Mesendoderm (in vitro differentiated cells): ENCODE data around the gene POLR1A.

Source experiments
- DNase-seq: peaks from one replicate; pipeline ENCODE4 v3.0.0; 2013
- H2AK5ac ChIP-seq: 2 replicates; pipeline ENCODE4 v1.6.1; 2013; ENCODE audit warnings: low read length, inconsistent platforms
- H2BK120ac ChIP-seq: 2 replicates; pipeline ENCODE4 v1.6.1; 2013; ENCODE audit warnings: low read depth, mild to moderate bottlenecking, low read length, moderate library complexity, mixed read lengths
- H2BK15ac ChIP-seq: replicated peaks from 2 replicates; pipeline ENCODE4 v1.6.1; 2013; ENCODE audit warnings: low read depth, mild to moderate bottlenecking, moderate library complexity
- H2BK5ac ChIP-seq: 2 replicates; pipeline ENCODE4 v1.6.1; 2013; ENCODE audit warnings: low read length, inconsistent platforms
- H3K18ac ChIP-seq: 2 replicates; pipeline ENCODE4 v1.6.1; 2013; ENCODE audit warnings: mild to moderate bottlenecking, low read length, mixed read lengths
- H3K23ac ChIP-seq: one replicate; pipeline ENCODE4 v1.6.1; 2013; ENCODE audit warnings: low read length
- H3K27ac ChIP-seq: 2 replicates; pipeline ENCODE4 v1.5.1; 2013; ENCODE audit warnings: low read depth, mild to moderate bottlenecking, inconsistent platforms, low read length, moderate library complexity
- H3K27me3 ChIP-seq: 2 replicates; pipeline ENCODE4 v1.6.1; 2013; ENCODE audit warnings: low read length, control low read depth, mild to moderate bottlenecking, inconsistent platforms; ENCODE audit not compliant: insufficient read depth, poor library complexity
- H3K36me3 ChIP-seq: 2 replicates; pipeline ENCODE4 v1.6.1; 2013; ENCODE audit warnings: low read length, inconsistent platforms; ENCODE audit not compliant: control insufficient read depth, insufficient read depth
- H3K4ac ChIP-seq: one replicate; pipeline ENCODE4 v1.6.1; 2013; ENCODE audit warnings: low read depth, mild to moderate bottlenecking, low read length, moderate library complexity
- H3K4me1 ChIP-seq: 2 replicates; pipeline ENCODE4 v1.6.1; 2013; ENCODE audit warnings: low read depth, low read length, inconsistent platforms; ENCODE audit not compliant: control insufficient read depth
- H3K4me2 ChIP-seq: 2 replicates; pipeline ENCODE4 v1.6.1; 2013; ENCODE audit warnings: low read length
- H3K4me3 ChIP-seq: 2 replicates; pipeline ENCODE4 v1.5.1; 2013; ENCODE audit warnings: mild to moderate bottlenecking, low read length
- H3K56ac ChIP-seq: one replicate; pipeline ENCODE4 v1.6.1; 2013; ENCODE audit warnings: low read length
- H3K79me1 ChIP-seq: 2 replicates; pipeline ENCODE4 v1.6.1; 2013; ENCODE audit warnings: low read length, inconsistent platforms
- H3K79me2 ChIP-seq: 2 replicates; pipeline ENCODE4 v1.6.1; 2013; ENCODE audit warnings: mild to moderate bottlenecking, low read length; ENCODE audit not compliant: control insufficient read depth, insufficient read depth
- H3K9ac ChIP-seq: 2 replicates; pipeline ENCODE4 v1.6.1; 2013; ENCODE audit warnings: low read length, inconsistent platforms
- H4K5ac ChIP-seq: one replicate; pipeline ENCODE4 v1.6.1; 2013; ENCODE audit warnings: low read length
- H4K8ac ChIP-seq: one replicate; pipeline ENCODE4 v1.6.1; 2013; ENCODE audit warnings: low read depth, mild to moderate bottlenecking, control low read depth, low read length, moderate library complexity
- WGBS: extraction: QIAGEN DNeasy Blood & Tissue Kit; methylation state at CpG from one replicate; pipeline ENCODE4 v1.1.7; 2013; ENCODE audit warnings: low lambda C conversion rate, missing lambda C conversion rate; ENCODE audit not compliant: insufficient coverage; ENCODE audit errors: extremely low coverage; 5-methylcytosine and 5-hydroxymethylcytosine counted together

The POLR1A gene

GRCh38 chr2:86042256-86043168 is 63.2 kb downstream of the POLR1A start:
- no CpG with 5 or more reads among the region's 12 CpGs for WGBS
- Histone ChIP-seq H3K4me3 (no peak overlapping the region), H3K23ac (no peak overlapping the region), H3K79me1 (no peaks in the 10 kb centered on the region), H4K5ac (no peak overlapping the region), H4K8ac (no peak overlapping the region), H3K56ac (no peak overlapping the region), H3K4me2 (no peak overlapping the region), H3K4me1 (no peaks in the 10 kb centered on the region), H2BK120ac (no peak overlapping the region), H3K27ac (no peak overlapping the region), H3K79me2 (no peaks in the 10 kb centered on the region), H3K9ac (no peak overlapping the region), H2BK5ac (no peak overlapping the region), H2BK15ac (no peak overlapping the region), H3K18ac (no peak overlapping the region), H3K27me3 (no peaks in the 10 kb centered on the region), H3K36me3 (peaks cover 14% of the 10 kb centered on the region), H3K4ac (no peak overlapping the region), H2AK5ac (no peak overlapping the region)
- DNase-seq, result no peak

- no peaks in the 10 kb centered on the region for H3K79me2 ChIP-seq
- H4K5ac ChIP-seq, result no peak overlapping the region
- no peak overlapping the region for H2BK120ac ChIP-seq
- no peak overlapping the region for H2AK5ac ChIP-seq
- H3K27ac ChIP-seq, result no peak overlapping the region
- H2BK5ac ChIP-seq, result no peak overlapping the region
- H3K4me1 ChIP-seq, result no peaks in the 10 kb centered on the region
- no peak overlapping the region for H3K9ac ChIP-seq
- no peak overlapping the region for H2BK15ac ChIP-seq
- no peak overlapping the region for H3K56ac ChIP-seq
- no peak overlapping the region for H3K4me2 ChIP-seq
- H3K79me1 ChIP-seq, result no peaks in the 10 kb centered on the region
- no peak overlapping the region for H3K4me3 ChIP-seq
- WGBS, result no CpG with 5 or more reads among the region's 12 CpGs
- H3K23ac ChIP-seq, result no peak overlapping the region
- no peak overlapping the region for H4K8ac ChIP-seq
- H3K36me3 ChIP-seq, result peaks cover 13% of the 10 kb centered on the region
- DNase-seq, result no peak
- H3K4ac ChIP-seq, result no peak overlapping the region
- no peaks in the 10 kb centered on the region for H3K27me3 ChIP-seq
- H3K18ac ChIP-seq, result no peak overlapping the region
Observed at GRCh38 chr2:86039963-86040655, 65.6 kb downstream of the POLR1A start.

GRCh38 chr2:86039178-86039962 is 66.3 kb downstream of the POLR1A start:
- no peak overlapping the region for H4K8ac ChIP-seq
- no peak overlapping the region for H2AK5ac ChIP-seq
- no peak overlapping the region for H3K23ac ChIP-seq
- peaks cover 13% of the 10 kb centered on the region for H3K36me3 ChIP-seq
- no peak overlapping the region for H3K9ac ChIP-seq
- no CpG with 5 or more reads among the region's 9 CpGs for WGBS
- H3K27ac ChIP-seq, result no peak overlapping the region
- no peak overlapping the region for H3K18ac ChIP-seq
- no peaks in the 10 kb centered on the region for H3K79me1 ChIP-seq
- no peak overlapping the region for H3K4me3 ChIP-seq
- H4K5ac ChIP-seq, result no peak overlapping the region
- no peak overlapping the region for H2BK120ac ChIP-seq
- H3K79me2 ChIP-seq, result no peaks in the 10 kb centered on the region
- H3K4ac ChIP-seq, result no peak overlapping the region
- H3K56ac ChIP-seq, result no peak overlapping the region
- no peak overlapping the region for H3K4me2 ChIP-seq
- no peak overlapping the region for H2BK15ac ChIP-seq
- no peaks in the 10 kb centered on the region for H3K4me1 ChIP-seq
- DNase-seq, result no peak
- H2BK5ac ChIP-seq, result no peak overlapping the region
- H3K27me3 ChIP-seq, result no peaks in the 10 kb centered on the region

- no peak overlapping the region for H3K4me2 ChIP-seq
- H3K79me1 ChIP-seq, result no peaks in the 10 kb centered on the region
- H2BK5ac ChIP-seq, result no peak overlapping the region
- no peaks in the 10 kb centered on the region for H3K79me2 ChIP-seq
- no peak overlapping the region for H3K9ac ChIP-seq
- H3K27me3 ChIP-seq, result no peaks in the 10 kb centered on the region
- H3K56ac ChIP-seq, result no peak overlapping the region
- no peak overlapping the region for H3K4ac ChIP-seq
- no peak overlapping the region for H3K27ac ChIP-seq
- no peaks in the 10 kb centered on the region for H3K4me1 ChIP-seq
- no peak overlapping the region for H4K8ac ChIP-seq
- DNase-seq, result no peak
- H4K5ac ChIP-seq, result no peak overlapping the region
- no peak overlapping the region for H2BK120ac ChIP-seq
- H3K23ac ChIP-seq, result no peak overlapping the region
- no CpG with 5 or more reads among the region's 12 CpGs for WGBS
- H3K36me3 ChIP-seq, result peaks cover 17% of the 10 kb centered on the region
- H3K4me3 ChIP-seq, result no peak overlapping the region
- no peak overlapping the region for H3K18ac ChIP-seq
- no peak overlapping the region for H2BK15ac ChIP-seq
- no peak overlapping the region for H2AK5ac ChIP-seq
Observed at GRCh38 chr2:86038291-86039081, 67.2 kb downstream of the POLR1A start.

- H2BK120ac ChIP-seq, result no peak overlapping the region
- DNase-seq, result no peak
- no peak overlapping the region for H2AK5ac ChIP-seq
- peaks cover 18% of the 10 kb centered on the region for H3K36me3 ChIP-seq
- H3K79me1 ChIP-seq, result no peaks in the 10 kb centered on the region
- no peaks in the 10 kb centered on the region for H3K79me2 ChIP-seq
- no peak overlapping the region for H3K18ac ChIP-seq
- no peak overlapping the region for H3K4me3 ChIP-seq
- H3K27ac ChIP-seq, result no peak overlapping the region
- H3K4me2 ChIP-seq, result no peak overlapping the region
- no peak overlapping the region for H3K56ac ChIP-seq
- no peak overlapping the region for H3K4ac ChIP-seq
- H2BK15ac ChIP-seq, result no peak overlapping the region
- no CpG with 5 or more reads among the region's 7 CpGs for WGBS
- no peak overlapping the region for H4K5ac ChIP-seq
- H4K8ac ChIP-seq, result no peak overlapping the region
- H2BK5ac ChIP-seq, result no peak overlapping the region
- no peak overlapping the region for H3K23ac ChIP-seq
- H3K4me1 ChIP-seq, result no peaks in the 10 kb centered on the region
- no peak overlapping the region for H3K9ac ChIP-seq
- no peaks in the 10 kb centered on the region for H3K27me3 ChIP-seq
Observed at GRCh38 chr2:86037795-86038192, 67.9 kb downstream of the POLR1A start.
